Spleen (tissue), 11 donors: ENCODE measurements around the gene U2AF1L4. TPM values are rescaled to one million over a fixed set of nuclear protein-coding genes. Genes with fewer than 3 reads are reported as not detected.
A peak's percentile ranks its signal among the peaks of the same experiment; 100 is the strongest.

Experiments used
- DNase-seq: peaks from one replicate; pipeline ENCODE4 v3.0.0-alpha.2; 2020
- H3K27ac ChIP-seq, 8 donors: fragments of 200-600 bp; sonication (generic) in 7 of 8; 1 replicate in 4 of 8; 2 replicates in 4 of 8; pipeline versions ENCODE4 v1.5.0 to v1.8.0; 2016 to 2021; ENCODE audit warnings: inconsistent platforms in 4 of 8, mild to moderate bottlenecking in 4 of 8, moderate library complexity in 1 of 8
- H3K27me3 ChIP-seq, 7 donors: fragments of 200-600 bp; sonication (generic) in 6 of 7; replicated peaks in 1 of 7; 1 replicate in 4 of 7; 2 replicates in 3 of 7; pipeline versions ENCODE4 v1.5.0 to v1.8.0; 2016 to 2021; ENCODE audit warnings: inconsistent platforms in 3 of 7, mild to moderate bottlenecking in 1 of 7
- H3K36me3 ChIP-seq, 6 donors: fragments of 200-600 bp; sonication (generic) in 5 of 6; 1 replicate in 4 of 6; 2 replicates in 2 of 6; pipeline versions ENCODE4 v1.5.0 to v1.8.0; 2016 to 2021; ENCODE audit warnings: inconsistent platforms in 2 of 6
- H3K4me1 ChIP-seq, 6 donors: fragments of 200-600 bp; sonication (generic) in 5 of 6; 1 replicate in 3 of 6; 2 replicates in 3 of 6; pipeline versions ENCODE4 v1.5.0 to v1.8.0; 2016 to 2021; ENCODE audit warnings: inconsistent platforms in 3 of 6
- H3K4me3 ChIP-seq, 8 donors: fragments of 200-600 bp; sonication (generic) in 7 of 8; 1 replicate in 4 of 8; 2 replicates in 4 of 8; pipeline versions ENCODE4 v1.5.0 to v1.8.0; 2016 to 2021; ENCODE audit warnings: inconsistent platforms in 4 of 8, mild to moderate bottlenecking in 4 of 8, moderate library complexity in 2 of 8
- H3K9me3 ChIP-seq, 8 donors: fragments of 200-600 bp; sonication (generic) in 7 of 8; 1 replicate in 4 of 8; 2 replicates in 4 of 8; pipeline versions ENCODE4 v1.5.0 to v1.8.0; 2016 to 2021; ENCODE audit warnings: inconsistent platforms in 4 of 8
- POLR2A ChIP-seq, 3 donors: fragments of 450-650 bp; IDR thresholded peaks; one replicate each; pipeline ENCODE4 v1.5.1; 2017; ENCODE audit warnings: antibody characterized with exemption in 3 of 3, mild to moderate bottlenecking in 1 of 3
- POLR2AphosphoS5 ChIP-seq, 3 donors: sonication (generic); formaldehyde crosslinking; IDR thresholded peaks; one replicate each; pipeline ENCODE4 v1.5.1; 2017; ENCODE audit warnings: antibody characterized with exemption in 3 of 3
- WGBS, 5 donors: extraction: QIAGEN DNeasy Blood & Tissue Kit in 3 of 5; methylation state at CpG; one replicate each; pipeline versions ENCODE4 v1.1.5 to v1.1.7; 2013 to 2018; 5-methylcytosine and 5-hydroxymethylcytosine counted together
- intact Hi-C: fragments of 100-400 bp; cut with DNase I; formaldehyde crosslinking; loops from one replicate; pipeline ENCODE4 v1.15.0; 2023; ENCODE audit warnings: low total_unique reads
- polyA plus RNA-seq, 3 donors: library from polyadenylated mRNA; stranded (reverse); fragments of 200-250 nt; gene quantifications; one replicate each; pipeline ENCODE4 v1.2.1, GENCODE V29; 2013
- total RNA-seq, 7 donors: library from RNA; depleted of rRNA in 3 of 7; stranded (reverse); fragments of >200 nt in 3 of 7; fragmentation: NEBNext Ultra II Directional in 4 of 7; extraction: Animal tissue kit (Norgen Biotek cat#: 25700) in 4 of 7; gene quantifications; one replicate each; pipeline versions ENCODE4 v1.1.0 to v1.2.1, GENCODE V29; 2016 to 2021
- TF ChIP-seq, protein P1 (sequence below), 11 experiments: fragments of 200-600 bp in 7 of 11; fragments of 450-650 bp in 4 of 11; sonication (generic) in 4 of 11; IDR thresholded peaks in 8 of 11; conservative IDR thresholded peaks in 3 of 11; 1 replicate in 7 of 11; 2 replicates in 4 of 11; pipeline versions ENCODE4 v1.4.0 to v1.8.0; 2016 to 2021; ENCODE audit warnings: antibody characterized with exemption in 11 of 11, inconsistent platforms in 4 of 11, mild to moderate bottlenecking in 1 of 11
- donor health status: healthy with polysubstance abuse.
- donor health status: DM: no; HTN: no; CAD: no; lungs with moderate emphysema.
- donor health status: DM: no; HTN: no; CAD: no.
- donor health status: Bipolar disorder and iron deficiency.
- donor health status: healthy.
- donor health status: DM: no; HTN: no; CAD: no.
- donor health status: DM: yes; HTN: yes; CAD: no.

Gene U2AF1L4
- total and polyA plus RNA-seq, 10 donors = 27.2 to 96.5 (median 29.9) TPM

DNA sequence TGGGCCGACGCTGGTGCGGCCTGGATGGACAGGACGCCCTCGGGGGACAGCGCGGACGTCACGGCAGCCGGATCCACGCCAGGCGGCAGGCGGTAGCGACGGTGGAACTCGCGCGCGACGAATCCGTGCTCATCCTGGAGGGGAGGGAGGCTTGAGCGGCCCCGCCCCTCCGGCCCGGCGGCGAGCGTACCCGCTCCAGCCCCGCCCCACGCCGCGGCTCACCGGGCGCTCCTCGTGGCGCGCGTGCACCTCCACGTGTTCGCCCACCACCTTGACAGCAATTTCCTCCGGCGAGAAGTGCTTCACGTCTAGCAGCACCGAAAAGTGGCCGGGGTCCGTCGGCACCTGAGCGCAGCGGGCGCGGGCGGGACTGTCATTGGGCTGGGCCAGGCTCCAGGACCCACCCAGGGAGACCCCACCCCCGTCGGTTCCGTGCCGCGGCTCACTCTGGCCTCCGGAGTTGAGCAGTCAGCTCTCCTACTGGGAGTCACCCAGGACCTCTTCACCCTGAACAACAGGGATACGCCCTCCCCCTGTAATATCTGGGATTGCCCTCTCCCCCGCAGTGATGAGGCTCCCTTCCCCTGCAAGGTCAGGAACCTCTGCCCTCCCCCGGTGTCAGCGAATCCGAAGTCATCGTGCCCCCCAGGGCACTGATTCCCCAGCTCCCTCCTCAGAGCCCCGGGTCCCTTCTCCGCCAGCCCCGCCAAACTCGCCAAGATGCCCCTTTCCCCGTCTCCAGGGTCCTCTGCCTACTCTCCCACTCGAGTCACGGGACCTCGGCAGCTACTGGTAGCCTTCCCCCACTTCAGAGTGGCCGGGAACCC lies 10.5 kb upstream of the U2AF1L4 start:
- 14 to 32% (median 29%) methylated on average over 31 to 74 of the region's 74 CpGs for WGBS, 5 donors
- peak in 2 of 3 donors; percentile 59 to 63 for TF ChIP-seq POLR2AphosphoS5 (IDR thresholded peaks at IDR 0.05)
- TF ChIP-seq, protein P1, sequence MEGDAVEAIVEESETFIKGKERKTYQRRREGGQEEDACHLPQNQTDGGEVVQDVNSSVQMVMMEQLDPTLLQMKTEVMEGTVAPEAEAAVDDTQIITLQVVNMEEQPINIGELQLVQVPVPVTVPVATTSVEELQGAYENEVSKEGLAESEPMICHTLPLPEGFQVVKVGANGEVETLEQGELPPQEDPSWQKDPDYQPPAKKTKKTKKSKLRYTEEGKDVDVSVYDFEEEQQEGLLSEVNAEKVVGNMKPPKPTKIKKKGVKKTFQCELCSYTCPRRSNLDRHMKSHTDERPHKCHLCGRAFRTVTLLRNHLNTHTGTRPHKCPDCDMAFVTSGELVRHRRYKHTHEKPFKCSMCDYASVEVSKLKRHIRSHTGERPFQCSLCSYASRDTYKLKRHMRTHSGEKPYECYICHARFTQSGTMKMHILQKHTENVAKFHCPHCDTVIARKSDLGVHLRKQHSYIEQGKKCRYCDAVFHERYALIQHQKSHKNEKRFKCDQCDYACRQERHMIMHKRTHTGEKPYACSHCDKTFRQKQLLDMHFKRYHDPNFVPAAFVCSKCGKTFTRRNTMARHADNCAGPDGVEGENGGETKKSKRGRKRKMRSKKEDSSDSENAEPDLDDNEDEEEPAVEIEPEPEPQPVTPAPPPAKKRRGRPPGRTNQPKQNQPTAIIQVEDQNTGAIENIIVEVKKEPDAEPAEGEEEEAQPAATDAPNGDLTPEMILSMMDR (IDR thresholded peaks at IDR 0.05 in 8 of 11, conservative IDR thresholded peaks at IDR 0.05 in 3 of 11) = no peak
- intact Hi-C loops = no loop called here

DNA sequence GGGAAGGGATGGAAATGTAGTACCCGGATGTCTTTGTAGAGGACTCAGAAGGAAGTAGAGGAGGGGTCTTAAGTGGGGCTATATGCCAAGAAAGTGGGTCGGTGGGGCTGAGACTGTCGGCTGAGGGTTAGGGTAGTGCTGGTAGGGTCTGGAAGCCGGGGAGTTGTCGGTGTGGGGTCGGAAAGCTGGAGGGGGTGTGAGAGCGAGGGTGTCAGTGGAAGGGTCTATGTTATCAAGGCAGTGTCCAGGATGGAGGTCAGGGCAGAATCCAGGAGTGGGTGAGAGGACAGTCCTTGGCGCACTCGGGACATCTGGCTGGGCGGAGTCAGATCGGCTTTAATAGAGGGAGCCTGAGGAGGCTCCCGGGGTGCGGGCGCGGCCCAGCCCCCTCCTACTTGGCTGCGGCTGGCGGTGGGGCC lies 9.9 kb upstream of the U2AF1L4 start:
- no peak for DNase-seq
- Histone ChIP-seq H3K27me3 (peaks cover 0 to 23% (median 4%) of the 10 kb centered on the region in 7 donors), H3K4me3 (peak overlapping the region in 6 of 8 donors; percentile 17 to 93 (median 28)), H3K27ac (peak overlapping the region in 3 of 8 donors; percentile 12 to 98 (median 96)), H3K4me1 (peaks cover 25 to 59% (median 41%) of the 10 kb centered on the region in 6 donors), H3K36me3 (peaks cover 0 to 47% (median 29%) of the 10 kb centered on the region in 6 donors), H3K9me3 (no peaks in the 10 kb centered on the region)
- intact Hi-C loops = no loop called here
- no peak for TF ChIP-seq POLR2AphosphoS5 (IDR thresholded peaks at IDR 0.05)
- TF ChIP-seq POLR2A (IDR thresholded peaks at IDR 0.05) = no peak
- TF ChIP-seq, protein P1 (IDR thresholded peaks at IDR 0.05 in 8 of 11, conservative IDR thresholded peaks at IDR 0.05 in 3 of 11) = no peak
- WGBS, 5 donors = 47 to 67% (median 58%) methylated on average over 16 to 17 of the region's 17 CpGs

More for the DNA sequence above, 10.5 kb upstream of the U2AF1L4 start:
- Histone ChIP-seq H3K27ac (peak overlapping the region in 6 of 8 donors; percentile 12 to 98 (median 96)), H3K9me3 (no peaks in the 10 kb centered on the region), H3K27me3 (peaks cover 0 to 23% (median 4%) of the 10 kb centered on the region in 7 donors), H3K4me1 (peaks cover 25 to 56% (median 40%) of the 10 kb centered on the region in 6 donors), H3K4me3 (peak overlapping the region in 6 of 8 donors; percentile 21 to 94 (median 59)), H3K36me3 (peaks cover 0 to 53% (median 29%) of the 10 kb centered on the region in 6 donors)
- DNase-seq = peak; percentile 83

DNA sequence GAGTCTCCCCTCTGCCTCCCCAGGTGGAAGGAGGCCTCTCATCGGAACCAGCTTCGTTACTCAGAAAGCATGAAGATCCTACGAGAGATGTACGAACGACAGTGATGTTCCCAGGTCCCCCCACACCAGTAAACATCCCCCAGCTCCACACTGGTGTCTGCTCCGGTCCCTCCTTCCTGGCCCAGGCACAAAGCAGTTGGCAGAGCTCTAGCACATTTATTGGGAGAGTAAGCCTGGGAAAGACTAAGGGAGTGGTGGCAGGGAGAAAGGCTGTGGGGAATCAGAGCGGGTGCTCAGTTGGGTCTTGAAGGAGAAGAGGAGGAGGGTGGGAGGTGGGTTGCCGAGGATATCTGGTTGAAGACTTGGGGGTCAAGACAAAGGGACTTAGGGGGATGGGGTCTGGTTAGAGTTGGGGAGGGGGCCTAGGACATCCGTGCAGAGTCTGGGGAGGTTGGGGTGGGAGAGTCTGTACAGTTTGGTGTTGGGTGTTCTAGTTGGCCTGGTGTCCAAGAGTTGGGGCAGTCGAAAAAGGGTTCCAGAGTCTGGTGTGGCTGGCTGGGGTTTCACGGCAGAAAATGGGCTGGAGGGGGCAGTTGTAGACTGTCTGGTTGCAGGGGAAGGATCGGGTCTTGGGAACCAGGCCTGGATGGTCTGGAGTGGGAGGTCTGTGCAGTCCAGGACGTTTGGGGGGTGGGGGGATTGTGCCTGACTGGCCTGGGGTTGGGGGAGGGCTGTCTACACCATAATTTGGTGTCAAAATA lies 9.3 kb upstream of the U2AF1L4 start:
- H3K27ac ChIP-seq = peak overlapping the region in 2 of 8 donors; percentile 96 to 98
- peaks cover 0 to 44% (median 29%) of the 10 kb centered on the region in 6 donors for H3K36me3 ChIP-seq
- no peak for DNase-seq
- no peak for TF ChIP-seq POLR2AphosphoS5 (IDR thresholded peaks at IDR 0.05)
- TF ChIP-seq POLR2A (IDR thresholded peaks at IDR 0.05) = no peak
- TF ChIP-seq, protein P1 (IDR thresholded peaks at IDR 0.05 in 8 of 11, conservative IDR thresholded peaks at IDR 0.05 in 3 of 11) = no peak
- H3K9me3 ChIP-seq = no peaks in the 10 kb centered on the region
- WGBS, 5 donors = 88 to 94% (median 90%) methylated on average over 13 of the region's 13 CpGs
- peaks cover 28 to 59% (median 45%) of the 10 kb centered on the region in 6 donors for H3K4me1 ChIP-seq
- no peak overlapping the region for H3K4me3 ChIP-seq
- intact Hi-C loops = no loop called here
- H3K27me3 ChIP-seq = peaks cover 0 to 23% (median 4%) of the 10 kb centered on the region in 7 donors
